ENCODE results near the gene DPH7.
"Not testable (repeated sequence)": the region's sequence is repeated elsewhere in the genome, so short reads cannot be mapped to it uniquely, and the experiment has no call there.

DPH7 gene

GRCh38 chr9:137604345-137605086, 25.8 kb upstream of the DPH7 start:
- Histone ChIP-seq H3K9ac (ENCODE audit: low read length) (peak overlapping the region; percentile 37; the same call in 1 of the 2 replicates), H3K79me2 (ENCODE audit: low read length) (peaks cover 4% of the 10 kb centered on the region; the same call in 1 of the 2 replicates), H3K4me1 (ENCODE audit: low read length) (peaks cover 22% of the 10 kb centered on the region), H3K4me2 (ENCODE audit: low read length) (peak overlapping the region; percentile 88), H3K27ac (ENCODE audit: low read length) (no peak overlapping the region), H2AFZ (ENCODE audit: low read depth, low read length) (no peak overlapping the region), H3K9me3 (ENCODE audit: insufficient read depth, low read length) (no peaks in the 10 kb centered on the region), H3K36me3 (replicated peaks; ENCODE audit: low read depth, low read length) (no peaks in the 10 kb centered on the region), H4K20me1 (ENCODE audit: insufficient read depth, low read length) (no peaks in the 10 kb centered on the region; the same call in 1 of the 2 replicates), H3K4me3 (ENCODE audit: low read length) (peak overlapping the region; percentile 75), H3K27me3 (ENCODE audit: low read depth, low read length) (no peaks in the 10 kb centered on the region; the same call in 1 of the 2 replicates)
- no peak for TF ChIP-seq EZH2phosphoT487 (IDR thresholded peaks at IDR 0.05; ENCODE audit: low read depth)
- TF ChIP-seq, protein P1, sequence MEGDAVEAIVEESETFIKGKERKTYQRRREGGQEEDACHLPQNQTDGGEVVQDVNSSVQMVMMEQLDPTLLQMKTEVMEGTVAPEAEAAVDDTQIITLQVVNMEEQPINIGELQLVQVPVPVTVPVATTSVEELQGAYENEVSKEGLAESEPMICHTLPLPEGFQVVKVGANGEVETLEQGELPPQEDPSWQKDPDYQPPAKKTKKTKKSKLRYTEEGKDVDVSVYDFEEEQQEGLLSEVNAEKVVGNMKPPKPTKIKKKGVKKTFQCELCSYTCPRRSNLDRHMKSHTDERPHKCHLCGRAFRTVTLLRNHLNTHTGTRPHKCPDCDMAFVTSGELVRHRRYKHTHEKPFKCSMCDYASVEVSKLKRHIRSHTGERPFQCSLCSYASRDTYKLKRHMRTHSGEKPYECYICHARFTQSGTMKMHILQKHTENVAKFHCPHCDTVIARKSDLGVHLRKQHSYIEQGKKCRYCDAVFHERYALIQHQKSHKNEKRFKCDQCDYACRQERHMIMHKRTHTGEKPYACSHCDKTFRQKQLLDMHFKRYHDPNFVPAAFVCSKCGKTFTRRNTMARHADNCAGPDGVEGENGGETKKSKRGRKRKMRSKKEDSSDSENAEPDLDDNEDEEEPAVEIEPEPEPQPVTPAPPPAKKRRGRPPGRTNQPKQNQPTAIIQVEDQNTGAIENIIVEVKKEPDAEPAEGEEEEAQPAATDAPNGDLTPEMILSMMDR (IDR thresholded peaks at IDR 0.05; ENCODE audit: low read depth, low read length), result no peak

DNA sequence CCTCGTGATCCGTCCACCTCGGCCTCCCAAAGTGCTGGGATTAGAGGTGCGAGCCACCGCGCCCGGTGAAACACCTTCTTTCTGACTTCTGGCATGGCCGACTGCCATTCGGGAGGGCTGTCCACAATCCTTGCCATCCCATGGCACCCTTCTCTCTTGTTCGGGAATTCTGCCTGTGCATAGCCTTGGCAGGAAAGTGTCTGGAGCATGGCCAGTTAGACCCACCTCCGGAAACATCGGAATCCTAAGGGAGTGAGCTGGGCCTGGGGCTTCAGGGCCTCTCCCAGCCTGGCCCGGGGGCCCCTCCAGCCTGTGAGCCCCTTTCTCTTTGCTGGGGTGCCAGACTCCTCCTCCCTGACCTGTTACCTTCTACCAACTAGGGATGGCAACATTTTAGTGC, 25.2 kb upstream of the DPH7 start:
- H3K4me2 ChIP-seq (ENCODE audit: low read length), result peak overlapping the region; percentile 88
- H2AFZ ChIP-seq (ENCODE audit: low read depth, low read length), result no peak overlapping the region
- 0 out of 2 replicates have a peak overlapping the region, but pooled peaks have one; percentile 75 for H3K4me3 ChIP-seq (ENCODE audit: low read length)

DNA sequence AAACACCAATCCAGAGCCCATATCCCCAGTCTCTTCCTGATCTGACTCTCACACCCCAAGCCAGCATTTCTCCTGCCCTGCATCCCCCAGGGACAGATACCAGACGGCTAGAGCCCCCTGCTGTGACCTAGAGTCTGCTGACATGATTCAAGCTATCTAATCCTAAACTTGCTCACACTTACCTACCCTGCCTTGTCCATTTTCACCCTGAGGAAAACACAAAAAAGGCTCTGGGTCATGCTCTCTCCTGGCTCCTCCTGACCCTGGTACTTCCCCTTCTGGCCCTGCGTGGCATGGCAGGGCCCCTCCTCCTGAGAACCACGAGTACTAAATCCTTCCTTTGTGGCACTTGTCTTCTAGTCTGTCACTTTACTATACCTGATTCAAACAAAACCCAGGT, 23.9 kb upstream of the DPH7 start:
- no peaks in the 10 kb centered on the region; the same call in 1 of the 2 replicates for H4K20me1 ChIP-seq (ENCODE audit: insufficient read depth, low read length)
- no peaks in the 10 kb centered on the region for H3K36me3 ChIP-seq (replicated peaks; ENCODE audit: low read depth, low read length)
- peak overlapping the region; percentile 8; the same call in 1 of the 2 replicates for H3K4me2 ChIP-seq (ENCODE audit: low read length)
- TF ChIP-seq, protein P1 (IDR thresholded peaks at IDR 0.05; ENCODE audit: low read depth, low read length), result no peak
- no peak for TF ChIP-seq EZH2phosphoT487 (IDR thresholded peaks at IDR 0.05; ENCODE audit: low read depth)
- H3K4me1 ChIP-seq (ENCODE audit: low read length), result peaks cover 22% of the 10 kb centered on the region
- H3K9me3 ChIP-seq (ENCODE audit: insufficient read depth, low read length), result no peaks in the 10 kb centered on the region
- no peaks in the 10 kb centered on the region; the same call in 1 of the 2 replicates for H3K27me3 ChIP-seq (ENCODE audit: low read depth, low read length)
- H2AFZ ChIP-seq (ENCODE audit: low read depth, low read length), result peak overlapping the region; percentile 58; the same call in 1 of the 2 replicates
- H3K9ac ChIP-seq (ENCODE audit: low read length), result no peak overlapping the region
- H3K27ac ChIP-seq (ENCODE audit: low read length), result no peak overlapping the region
- H3K4me3 ChIP-seq (ENCODE audit: low read length), result no peak overlapping the region
- H3K79me2 ChIP-seq (ENCODE audit: low read length), result peaks cover 4% of the 10 kb centered on the region; the same call in 1 of the 2 replicates

More for the DNA sequence above, 25.2 kb upstream of the DPH7 start:
- Histone ChIP-seq H3K9ac (ENCODE audit: low read length) (no peak overlapping the region), H3K27ac (ENCODE audit: low read length) (no peak overlapping the region), H3K9me3 (ENCODE audit: insufficient read depth, low read length) (no peaks in the 10 kb centered on the region), H3K4me1 (ENCODE audit: low read length) (peaks cover 22% of the 10 kb centered on the region), H4K20me1 (ENCODE audit: insufficient read depth, low read length) (no peaks in the 10 kb centered on the region; the same call in 1 of the 2 replicates), H3K36me3 (replicated peaks; ENCODE audit: low read depth, low read length) (no peaks in the 10 kb centered on the region), H3K79me2 (ENCODE audit: low read length) (peaks cover 4% of the 10 kb centered on the region; the same call in 1 of the 2 replicates), H3K27me3 (ENCODE audit: low read depth, low read length) (no peaks in the 10 kb centered on the region; the same call in 1 of the 2 replicates)
- TF ChIP-seq, protein P1 (IDR thresholded peaks at IDR 0.05; ENCODE audit: low read depth, low read length), result no peak
- no peak for TF ChIP-seq EZH2phosphoT487 (IDR thresholded peaks at IDR 0.05; ENCODE audit: low read depth)

DNA sequence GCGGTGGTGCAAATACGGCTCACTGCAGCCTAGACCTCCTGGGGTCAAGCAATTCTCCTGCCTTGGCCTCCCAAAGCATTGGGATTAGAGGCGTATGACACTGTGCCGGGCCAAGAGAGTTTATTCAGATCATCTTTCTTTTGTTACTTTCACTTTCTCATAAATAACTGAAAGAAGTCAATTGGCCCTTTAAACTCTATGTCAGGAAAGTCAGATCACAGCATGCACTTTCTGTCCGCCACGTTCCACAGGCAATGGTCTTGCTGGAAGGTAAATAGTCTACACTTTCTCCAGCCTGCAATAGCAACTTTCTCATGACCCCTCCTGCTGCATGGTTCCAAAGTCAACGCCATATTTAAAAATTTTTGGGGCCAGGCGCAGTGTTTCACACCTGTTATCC, 20.2 kb upstream of the DPH7 start:
- TF ChIP-seq EZH2phosphoT487 (IDR thresholded peaks at IDR 0.05; ENCODE audit: low read depth), result no peak
- TF ChIP-seq, protein P1 (IDR thresholded peaks at IDR 0.05; ENCODE audit: low read depth, low read length), result no peak

DNA sequence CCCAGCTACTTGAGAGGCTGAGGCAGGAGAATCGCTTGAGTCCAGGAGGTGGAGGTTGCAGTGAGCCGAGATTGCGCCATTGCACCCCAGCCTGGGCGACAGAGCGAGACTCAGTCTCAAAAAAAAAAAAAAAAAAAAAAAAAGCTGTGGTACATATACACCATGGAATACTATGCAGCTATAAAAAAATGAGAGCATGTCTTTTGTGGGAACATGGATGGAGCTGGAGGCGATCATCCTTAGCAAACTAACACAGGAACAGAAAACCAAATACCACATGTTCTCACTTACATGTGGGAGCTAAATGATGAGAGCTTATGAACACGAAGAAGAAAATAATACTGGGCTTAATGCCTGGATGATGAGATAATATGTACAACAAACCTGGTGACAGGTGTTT, 17.9 kb upstream of the DPH7 start:
- H3K27ac ChIP-seq (ENCODE audit: low read length); H3K9ac ChIP-seq (ENCODE audit: low read length); H3K4me2 ChIP-seq (ENCODE audit: low read length); H3K4me3 ChIP-seq (ENCODE audit: low read length); H2AFZ ChIP-seq (ENCODE audit: low read depth, low read length); H3K79me2 ChIP-seq (ENCODE audit: low read length); H3K9me3 ChIP-seq (ENCODE audit: insufficient read depth, low read length); H3K27me3 ChIP-seq (ENCODE audit: low read depth, low read length); H4K20me1 ChIP-seq (ENCODE audit: insufficient read depth, low read length); H3K36me3 ChIP-seq (replicated peaks; ENCODE audit: low read depth, low read length); H3K4me1 ChIP-seq (ENCODE audit: low read length): not testable (repeated sequence)

More for the DNA sequence above, 20.2 kb upstream of the DPH7 start:
- peaks cover 7% of the 10 kb centered on the region for H3K4me1 ChIP-seq (ENCODE audit: low read length)
- H3K27me3 ChIP-seq (ENCODE audit: low read depth, low read length), result no peaks in the 10 kb centered on the region
- H3K9me3 ChIP-seq (ENCODE audit: insufficient read depth, low read length), result no peaks in the 10 kb centered on the region
- H3K9ac ChIP-seq (ENCODE audit: low read length), result no peak overlapping the region
- H3K27ac ChIP-seq (ENCODE audit: low read length), result no peak overlapping the region
- no peaks in the 10 kb centered on the region for H3K79me2 ChIP-seq (ENCODE audit: low read length)
- H3K4me2 ChIP-seq (ENCODE audit: low read length), result no peak overlapping the region
- H2AFZ ChIP-seq (ENCODE audit: low read depth, low read length), result no peak overlapping the region
- no peaks in the 10 kb centered on the region for H4K20me1 ChIP-seq (ENCODE audit: insufficient read depth, low read length)
- H3K36me3 ChIP-seq (replicated peaks; ENCODE audit: low read depth, low read length), result no peaks in the 10 kb centered on the region
- no peak overlapping the region for H3K4me3 ChIP-seq (ENCODE audit: low read length)
